WTC11 (cell line): ENCODE data around the gene OR2V1. TPM values are rescaled to one million over a fixed set of nuclear protein-coding genes. Genes with fewer than 3 reads are reported as not detected.
A peak's percentile ranks its signal among the peaks of the same experiment; 100 is the strongest.
"Not testable (repeated sequence)": the region's sequence is repeated elsewhere in the genome, so short reads cannot be mapped to it uniquely, and the experiment has no call there.

Source experiments
- ATAC-seq: fragments of 200-7000 bp; cut with Tn5 transposase; 2 replicates; pipeline ENCODE4 v1.10.0; 2021; ENCODE audit warnings: mild to moderate bottlenecking, moderate library complexity
- CTCF ChIA-PET: fragments of 300-600 bp; sonication (Branson Sonifier 250); formaldehyde crosslinking; loops from one replicate; lab custom pipeline; 2021; ENCODE audit warnings: antibody characterized with exemption; lab: Charles Lee
- POLR2A ChIA-PET: fragments of 350-600 bp; sonication (Branson Sonifier 250); formaldehyde crosslinking; loops from one replicate; lab custom pipeline; 2021; ENCODE audit warnings: antibody characterized with exemption; lab: Charles Lee
- DNase-seq: peaks from one replicate; pipeline ENCODE4 v3.0.0; 2021; ENCODE audit warnings: low spot score
- H3K27ac Mint-ChIP-seq: 2 replicates; pipeline ENCODE4 v1.8.0; 2021; ENCODE audit warnings: mixed read lengths
- H3K27me3 Mint-ChIP-seq: 2 replicates; pipeline ENCODE4 v1.8.0; 2021; ENCODE audit warnings: low read depth, mild to moderate bottlenecking, moderate library complexity, mixed read lengths
- H3K36me3 Mint-ChIP-seq: 2 replicates; pipeline ENCODE4 v1.8.0; 2021; ENCODE audit warnings: mixed read lengths
- H3K4me1 Mint-ChIP-seq: 2 replicates; pipeline ENCODE4 v1.8.0; 2022; ENCODE audit warnings: mixed read lengths
- H3K4me3 Mint-ChIP-seq: 2 replicates; pipeline ENCODE4 v1.8.0; 2021; ENCODE audit warnings: mild to moderate bottlenecking, moderate library complexity, mixed read lengths
- H3K9me3 Mint-ChIP-seq: 2 replicates; pipeline ENCODE4 v1.8.0; 2021; ENCODE audit warnings: mixed read lengths
- ATF1 ChIP-seq: sonication (generic); formaldehyde crosslinking; IDR thresholded peaks from 2 replicates; pipeline ENCODE4 v1.8.1; 2023; ENCODE audit warnings: mild to moderate bottlenecking, moderate library complexity, missing genetic modification reagents
- CREM ChIP-seq: sonication (generic); formaldehyde crosslinking; IDR thresholded peaks from 2 replicates; pipeline ENCODE4 v1.8.1; 2022; ENCODE audit warnings: mild to moderate bottlenecking, missing genetic modification reagents, moderate library complexity
- FOXP1 ChIP-seq: sonication (generic); formaldehyde crosslinking; IDR thresholded peaks from 2 replicates; pipeline ENCODE4 v1.8.0; 2022; ENCODE audit warnings: missing genetic modification reagents, mild to moderate bottlenecking, moderate library complexity, borderline replicate concordance
- JUN ChIP-seq: sonication (generic); formaldehyde crosslinking; IDR thresholded peaks from 2 replicates; pipeline ENCODE4 v1.8.0; 2023; ENCODE audit warnings: mild to moderate bottlenecking, missing genetic modification reagents
- NFE2L1 ChIP-seq: sonication (generic); formaldehyde crosslinking; IDR thresholded peaks from 2 replicates; pipeline ENCODE4 v1.8.1; 2023; ENCODE audit warnings: missing genetic modification reagents
- NFYB ChIP-seq: sonication (generic); formaldehyde crosslinking; conservative IDR thresholded peaks from 2 replicates; pipeline ENCODE4 v1.8.0; 2022; ENCODE audit warnings: low read depth, missing genetic modification reagents
- total RNA-seq: library from RNA; stranded (reverse); gene quantifications from 3 replicates; pipeline ENCODE4 v1.2.3, GENCODE V29; 2021
- TF ChIP-seq, protein P1 (sequence below): sonication (generic); formaldehyde crosslinking; IDR thresholded peaks from 2 replicates; pipeline ENCODE4 v1.8.0; 2022; ENCODE audit warnings: mild to moderate bottlenecking, missing genetic modification reagents
- TF ChIP-seq, protein P2 (sequence below): sonication (generic); formaldehyde crosslinking; IDR thresholded peaks from 2 replicates; pipeline ENCODE4 v1.8.0; 2023; ENCODE audit warnings: missing genetic modification reagents, mild to moderate bottlenecking, borderline replicate concordance
- TF ChIP-seq, protein P3 (sequence below): sonication (generic); formaldehyde crosslinking; IDR thresholded peaks from 2 replicates; pipeline ENCODE4 v1.8.0; 2022; ENCODE audit warnings: mild to moderate bottlenecking, missing genetic modification reagents
- TF ChIP-seq, protein P4 (sequence below): sonication (generic); formaldehyde crosslinking; IDR thresholded peaks from 2 replicates; pipeline ENCODE4 v1.8.0; 2022; ENCODE audit warnings: mild to moderate bottlenecking, missing genetic modification reagents
- TF ChIP-seq, protein P5 (sequence below): sonication (generic); formaldehyde crosslinking; IDR thresholded peaks from 2 replicates; pipeline ENCODE4 v1.8.0; 2022; ENCODE audit warnings: missing genetic modification reagents
- TF ChIP-seq, protein P6 (sequence below): sonication (generic); formaldehyde crosslinking; IDR thresholded peaks from 2 replicates; pipeline ENCODE4 v1.8.1; 2023; ENCODE audit warnings: mild to moderate bottlenecking, moderate library complexity, missing genetic modification reagents

The OR2V1 gene
- total RNA-seq, 1 experiment from 2014 or later: not detected

DNA sequence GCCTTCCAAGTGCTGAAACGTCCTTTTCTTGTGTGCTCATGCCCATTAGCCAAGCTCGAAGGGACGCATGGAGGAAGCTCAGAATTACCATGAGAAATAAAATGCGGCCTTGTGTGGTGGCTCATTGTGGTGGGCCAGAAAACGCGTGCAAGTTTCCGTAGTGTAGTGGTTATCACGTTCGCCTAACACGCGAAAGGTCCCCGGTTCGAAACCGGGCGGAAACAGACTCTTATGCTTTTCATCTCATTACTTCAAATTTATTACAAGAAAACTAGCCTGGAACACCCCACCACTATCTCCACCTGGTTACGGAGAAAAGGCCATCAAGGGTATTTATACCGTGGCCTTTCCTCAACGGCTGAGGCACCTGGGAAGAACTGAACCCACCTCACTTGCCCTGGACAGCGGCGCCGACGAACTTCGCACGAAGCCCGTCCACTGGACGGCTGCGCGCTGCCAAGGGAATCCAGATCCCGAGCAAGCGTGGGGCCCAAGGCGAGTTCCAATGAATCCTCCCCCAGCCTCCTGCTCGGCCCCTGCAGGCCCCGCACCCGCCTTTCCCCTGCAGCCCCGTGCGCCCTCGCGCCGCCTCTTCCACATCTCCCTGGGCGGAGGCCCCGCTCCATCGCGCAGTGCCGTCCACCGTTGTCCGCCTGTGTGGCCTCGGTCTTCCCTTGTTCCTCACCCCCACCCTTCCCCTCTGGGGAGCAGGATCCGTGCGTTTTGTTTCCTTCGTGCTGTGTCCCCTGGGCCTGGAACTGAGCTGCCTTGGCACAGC, 38.7 kb upstream of the OR2V1 start:
- POLR2A ChIA-PET, H3K36me3 Mint-ChIP-seq, H3K9me3 Mint-ChIP-seq, H3K27ac Mint-ChIP-seq: not testable (repeated sequence)
- Mint-ChIP-seq H3K4me1 (peaks cover 25% of the 10 kb centered on the region), H3K4me3 (peak overlapping the region; percentile 84), H3K27me3 (peaks cover 61% of the 10 kb centered on the region)
- CTCF ChIA-PET: interaction anchor here (0.7 to 2.7 kb wide), 12 partner anchors 10 to 380 kb away, joined by 3 to 19 read pairs (median 4); no protein-coding TSS in a partner anchor
- DNase-seq (peak; percentile 93), ATAC-seq (peak; percentile 58)
- TF ChIP-seq, protein P1, sequence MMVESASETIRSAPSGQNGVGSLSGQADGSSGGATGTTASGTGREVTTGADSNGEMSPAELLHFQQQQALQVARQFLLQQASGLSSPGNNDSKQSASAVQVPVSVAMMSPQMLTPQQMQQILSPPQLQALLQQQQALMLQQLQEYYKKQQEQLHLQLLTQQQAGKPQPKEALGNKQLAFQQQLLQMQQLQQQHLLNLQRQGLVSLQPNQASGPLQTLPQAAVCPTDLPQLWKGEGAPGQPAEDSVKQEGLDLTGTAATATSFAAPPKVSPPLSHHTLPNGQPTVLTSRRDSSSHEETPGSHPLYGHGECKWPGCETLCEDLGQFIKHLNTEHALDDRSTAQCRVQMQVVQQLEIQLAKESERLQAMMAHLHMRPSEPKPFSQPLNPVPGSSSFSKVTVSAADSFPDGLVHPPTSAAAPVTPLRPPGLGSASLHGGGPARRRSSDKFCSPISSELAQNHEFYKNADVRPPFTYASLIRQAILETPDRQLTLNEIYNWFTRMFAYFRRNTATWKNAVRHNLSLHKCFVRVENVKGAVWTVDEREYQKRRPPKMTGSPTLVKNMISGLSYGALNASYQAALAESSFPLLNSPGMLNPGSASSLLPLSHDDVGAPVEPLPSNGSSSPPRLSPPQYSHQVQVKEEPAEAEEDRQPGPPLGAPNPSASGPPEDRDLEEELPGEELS (CRISPR knock-in tag): 0 out of 2 replicates have a peak, but pooled peaks have one; percentile 30
- TF ChIP-seq, protein P2, sequence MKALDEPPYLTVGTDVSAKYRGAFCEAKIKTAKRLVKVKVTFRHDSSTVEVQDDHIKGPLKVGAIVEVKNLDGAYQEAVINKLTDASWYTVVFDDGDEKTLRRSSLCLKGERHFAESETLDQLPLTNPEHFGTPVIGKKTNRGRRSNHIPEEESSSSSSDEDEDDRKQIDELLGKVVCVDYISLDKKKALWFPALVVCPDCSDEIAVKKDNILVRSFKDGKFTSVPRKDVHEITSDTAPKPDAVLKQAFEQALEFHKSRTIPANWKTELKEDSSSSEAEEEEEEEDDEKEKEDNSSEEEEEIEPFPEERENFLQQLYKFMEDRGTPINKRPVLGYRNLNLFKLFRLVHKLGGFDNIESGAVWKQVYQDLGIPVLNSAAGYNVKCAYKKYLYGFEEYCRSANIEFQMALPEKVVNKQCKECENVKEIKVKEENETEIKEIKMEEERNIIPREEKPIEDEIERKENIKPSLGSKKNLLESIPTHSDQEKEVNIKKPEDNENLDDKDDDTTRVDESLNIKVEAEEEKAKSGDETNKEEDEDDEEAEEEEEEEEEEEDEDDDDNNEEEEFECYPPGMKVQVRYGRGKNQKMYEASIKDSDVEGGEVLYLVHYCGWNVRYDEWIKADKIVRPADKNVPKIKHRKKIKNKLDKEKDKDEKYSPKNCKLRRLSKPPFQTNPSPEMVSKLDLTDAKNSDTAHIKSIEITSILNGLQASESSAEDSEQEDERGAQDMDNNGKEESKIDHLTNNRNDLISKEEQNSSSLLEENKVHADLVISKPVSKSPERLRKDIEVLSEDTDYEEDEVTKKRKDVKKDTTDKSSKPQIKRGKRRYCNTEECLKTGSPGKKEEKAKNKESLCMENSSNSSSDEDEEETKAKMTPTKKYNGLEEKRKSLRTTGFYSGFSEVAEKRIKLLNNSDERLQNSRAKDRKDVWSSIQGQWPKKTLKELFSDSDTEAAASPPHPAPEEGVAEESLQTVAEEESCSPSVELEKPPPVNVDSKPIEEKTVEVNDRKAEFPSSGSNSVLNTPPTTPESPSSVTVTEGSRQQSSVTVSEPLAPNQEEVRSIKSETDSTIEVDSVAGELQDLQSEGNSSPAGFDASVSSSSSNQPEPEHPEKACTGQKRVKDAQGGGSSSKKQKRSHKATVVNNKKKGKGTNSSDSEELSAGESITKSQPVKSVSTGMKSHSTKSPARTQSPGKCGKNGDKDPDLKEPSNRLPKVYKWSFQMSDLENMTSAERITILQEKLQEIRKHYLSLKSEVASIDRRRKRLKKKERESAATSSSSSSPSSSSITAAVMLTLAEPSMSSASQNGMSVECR (CRISPR knock-in tag): peak; percentile 36; the same call in 1 of the 2 replicates
- TF ChIP-seq, protein P3, sequence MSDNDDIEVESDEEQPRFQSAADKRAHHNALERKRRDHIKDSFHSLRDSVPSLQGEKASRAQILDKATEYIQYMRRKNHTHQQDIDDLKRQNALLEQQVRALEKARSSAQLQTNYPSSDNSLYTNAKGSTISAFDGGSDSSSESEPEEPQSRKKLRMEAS: peak; percentile 57; the same call in 1 of the 2 replicates
- TF ChIP-seq FOXP1: peak; percentile 76
- TF ChIP-seq CREM: peak; percentile 38; the same call in 1 of the 2 replicates
- TF ChIP-seq NFE2L1: peak; percentile 26; the same call in 1 of the 2 replicates
- TF ChIP-seq, protein P4, sequence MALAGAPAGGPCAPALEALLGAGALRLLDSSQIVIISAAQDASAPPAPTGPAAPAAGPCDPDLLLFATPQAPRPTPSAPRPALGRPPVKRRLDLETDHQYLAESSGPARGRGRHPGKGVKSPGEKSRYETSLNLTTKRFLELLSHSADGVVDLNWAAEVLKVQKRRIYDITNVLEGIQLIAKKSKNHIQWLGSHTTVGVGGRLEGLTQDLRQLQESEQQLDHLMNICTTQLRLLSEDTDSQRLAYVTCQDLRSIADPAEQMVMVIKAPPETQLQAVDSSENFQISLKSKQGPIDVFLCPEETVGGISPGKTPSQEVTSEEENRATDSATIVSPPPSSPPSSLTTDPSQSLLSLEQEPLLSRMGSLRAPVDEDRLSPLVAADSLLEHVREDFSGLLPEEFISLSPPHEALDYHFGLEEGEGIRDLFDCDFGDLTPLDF (CRISPR knock-in tag): 0 out of 2 replicates have a peak, but pooled peaks have one; percentile 20
- peak; percentile 76; the same call in 1 of the 2 replicates for TF ChIP-seq ATF1
- TF ChIP-seq, protein P5, sequence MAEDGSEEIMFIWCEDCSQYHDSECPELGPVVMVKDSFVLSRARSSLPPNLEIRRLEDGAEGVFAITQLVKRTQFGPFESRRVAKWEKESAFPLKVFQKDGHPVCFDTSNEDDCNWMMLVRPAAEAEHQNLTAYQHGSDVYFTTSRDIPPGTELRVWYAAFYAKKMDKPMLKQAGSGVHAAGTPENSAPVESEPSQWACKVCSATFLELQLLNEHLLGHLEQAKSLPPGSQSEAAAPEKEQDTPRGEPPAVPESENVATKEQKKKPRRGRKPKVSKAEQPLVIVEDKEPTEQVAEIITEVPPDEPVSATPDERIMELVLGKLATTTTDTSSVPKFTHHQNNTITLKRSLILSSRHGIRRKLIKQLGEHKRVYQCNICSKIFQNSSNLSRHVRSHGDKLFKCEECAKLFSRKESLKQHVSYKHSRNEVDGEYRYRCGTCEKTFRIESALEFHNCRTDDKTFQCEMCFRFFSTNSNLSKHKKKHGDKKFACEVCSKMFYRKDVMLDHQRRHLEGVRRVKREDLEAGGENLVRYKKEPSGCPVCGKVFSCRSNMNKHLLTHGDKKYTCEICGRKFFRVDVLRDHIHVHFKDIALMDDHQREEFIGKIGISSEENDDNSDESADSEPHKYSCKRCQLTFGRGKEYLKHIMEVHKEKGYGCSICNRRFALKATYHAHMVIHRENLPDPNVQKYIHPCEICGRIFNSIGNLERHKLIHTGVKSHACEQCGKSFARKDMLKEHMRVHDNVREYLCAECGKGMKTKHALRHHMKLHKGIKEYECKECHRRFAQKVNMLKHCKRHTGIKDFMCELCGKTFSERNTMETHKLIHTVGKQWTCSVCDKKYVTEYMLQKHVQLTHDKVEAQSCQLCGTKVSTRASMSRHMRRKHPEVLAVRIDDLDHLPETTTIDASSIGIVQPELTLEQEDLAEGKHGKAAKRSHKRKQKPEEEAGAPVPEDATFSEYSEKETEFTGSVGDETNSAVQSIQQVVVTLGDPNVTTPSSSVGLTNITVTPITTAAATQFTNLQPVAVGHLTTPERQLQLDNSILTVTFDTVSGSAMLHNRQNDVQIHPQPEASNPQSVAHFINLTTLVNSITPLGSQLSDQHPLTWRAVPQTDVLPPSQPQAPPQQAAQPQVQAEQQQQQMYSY (CRISPR knock-in tag): peak; percentile 78
- TF ChIP-seq, protein P6, sequence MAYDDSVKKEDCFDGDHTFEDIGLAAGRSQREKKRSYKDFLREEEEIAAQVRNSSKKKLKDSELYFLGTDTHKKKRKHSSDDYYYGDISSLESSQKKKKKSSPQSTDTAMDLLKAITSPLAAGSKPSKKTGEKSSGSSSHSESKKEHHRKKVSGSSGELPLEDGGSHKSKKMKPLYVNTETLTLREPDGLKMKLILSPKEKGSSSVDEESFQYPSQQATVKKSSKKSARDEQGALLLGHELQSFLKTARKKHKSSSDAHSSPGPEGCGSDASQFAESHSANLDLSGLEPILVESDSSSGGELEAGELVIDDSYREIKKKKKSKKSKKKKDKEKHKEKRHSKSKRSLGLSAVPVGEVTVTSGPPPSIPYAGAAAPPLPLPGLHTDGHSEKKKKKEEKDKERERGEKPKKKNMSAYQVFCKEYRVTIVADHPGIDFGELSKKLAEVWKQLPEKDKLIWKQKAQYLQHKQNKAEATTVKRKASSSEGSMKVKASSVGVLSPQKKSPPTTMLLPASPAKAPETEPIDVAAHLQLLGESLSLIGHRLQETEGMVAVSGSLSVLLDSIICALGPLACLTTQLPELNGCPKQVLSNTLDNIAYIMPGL (CRISPR knock-in tag): peak; percentile 81
- TF ChIP-seq JUN (CRISPR knock-in tag): 0 out of 2 replicates have a peak, but pooled peaks have one; percentile 21
- TF ChIP-seq NFYB: 0 out of 2 replicates have a peak, but pooled peaks have one; percentile 9
